Adipose tissue (tissue), 3 donors: ENCODE measurements around the gene GALNT3. TPM values are rescaled to one million over a fixed set of nuclear protein-coding genes. Genes with fewer than 3 reads are reported as not detected.

Experiments used
- H3K27ac ChIP-seq: one replicate; pipeline ENCODE4 v1.5.1; 2013; ENCODE audit warnings: low read depth, low read length
- WGBS, 3 donors: extraction: QIAGEN DNeasy Blood & Tissue Kit; methylation state at CpG; one replicate each; pipeline ENCODE4 v1.1.7; 2013; 5-methylcytosine and 5-hydroxymethylcytosine counted together
- polyA plus RNA-seq, 3 donors: library from polyadenylated mRNA; stranded (reverse); fragments of 200-250 nt; gene quantifications; one replicate each; pipeline ENCODE4 v1.2.3, GENCODE V29; 2013
- donor health status: healthy with polysubstance abuse.
- donor health status: Bipolar disorder and iron deficiency.
- donor health status: healthy.

GALNT3 gene
- polyA plus RNA-seq, 3 donors: 1.0 to 14.9 (median 2.4) TPM

DNA sequence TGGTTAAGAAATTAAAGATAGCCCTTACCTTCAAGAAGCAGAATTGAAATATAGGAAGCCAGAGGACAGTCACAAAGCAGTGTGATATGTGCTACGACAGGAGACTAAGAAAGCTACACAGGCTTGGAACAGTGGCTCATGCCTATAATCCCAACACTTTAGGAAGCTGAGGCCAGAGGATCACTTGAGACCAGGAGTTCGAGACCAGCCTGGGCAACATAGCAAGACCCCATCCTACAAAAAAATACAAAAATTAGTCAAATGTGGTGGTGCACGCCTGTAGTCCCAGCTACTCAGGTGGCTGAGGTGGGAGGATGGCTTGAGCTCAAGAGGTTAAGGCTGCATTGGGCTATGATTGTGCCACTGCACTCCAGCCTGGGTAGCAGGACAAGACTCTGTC, 21.9 kb downstream of the GALNT3 start:
- WGBS, 3 donors: 91 to 98% (median 94%) methylated on average over 3 of the region's 3 CpGs
- H3K27ac ChIP-seq: no peak overlapping the region

DNA sequence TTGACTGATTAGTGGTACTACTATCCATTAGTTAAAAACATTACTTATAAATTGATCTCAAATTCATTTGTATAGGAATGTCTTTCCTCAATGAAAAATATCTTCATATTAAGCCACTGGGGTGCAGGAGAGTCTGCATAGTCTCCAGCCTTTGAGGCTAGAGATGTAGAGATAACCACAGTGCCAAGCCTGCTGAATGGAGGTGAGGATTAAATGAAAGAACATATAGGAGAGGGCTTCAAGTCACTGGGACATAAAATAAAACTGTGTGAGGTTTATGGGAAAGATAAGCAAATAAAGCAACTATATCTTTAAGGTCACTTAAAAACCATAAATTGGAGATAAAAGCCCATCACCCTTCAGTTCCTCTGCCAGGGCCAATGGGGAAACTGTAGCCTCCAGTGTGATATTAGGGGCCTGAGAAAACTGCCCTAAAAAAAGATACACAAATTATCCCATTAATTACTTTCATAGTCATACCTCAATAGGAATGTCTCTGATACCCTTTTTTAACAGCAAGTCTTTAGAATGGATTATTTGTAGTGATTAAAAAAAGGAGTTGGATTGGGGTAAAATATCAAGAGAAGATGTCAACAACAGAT, 27.6 kb downstream of the GALNT3 start:
- H3K27ac ChIP-seq: no peak overlapping the region

DNA sequence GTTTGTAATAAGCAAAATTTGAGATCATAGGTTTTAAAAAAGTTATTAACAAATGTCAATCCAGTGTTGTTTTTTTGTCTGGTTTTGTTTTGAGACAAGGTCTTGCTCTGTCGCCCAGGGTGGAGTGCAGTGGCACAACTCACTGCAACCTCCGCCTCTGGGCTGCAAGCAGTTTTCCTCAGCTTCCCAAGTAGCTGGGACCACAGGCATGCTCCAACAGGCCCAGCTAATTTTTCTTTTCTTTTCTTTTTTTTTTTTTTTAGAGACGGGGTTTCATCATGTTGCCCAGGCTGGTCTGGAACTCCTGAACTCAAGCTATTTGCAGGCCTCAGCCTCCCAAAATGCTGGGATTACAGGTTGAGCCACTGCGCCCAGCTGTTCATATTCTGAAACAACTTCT, 31.3 kb downstream of the GALNT3 start:
- 91% methylated on average over 4 of the region's 4 CpGs for WGBS, 3 donors
- H3K27ac ChIP-seq: no peak overlapping the region

DNA sequence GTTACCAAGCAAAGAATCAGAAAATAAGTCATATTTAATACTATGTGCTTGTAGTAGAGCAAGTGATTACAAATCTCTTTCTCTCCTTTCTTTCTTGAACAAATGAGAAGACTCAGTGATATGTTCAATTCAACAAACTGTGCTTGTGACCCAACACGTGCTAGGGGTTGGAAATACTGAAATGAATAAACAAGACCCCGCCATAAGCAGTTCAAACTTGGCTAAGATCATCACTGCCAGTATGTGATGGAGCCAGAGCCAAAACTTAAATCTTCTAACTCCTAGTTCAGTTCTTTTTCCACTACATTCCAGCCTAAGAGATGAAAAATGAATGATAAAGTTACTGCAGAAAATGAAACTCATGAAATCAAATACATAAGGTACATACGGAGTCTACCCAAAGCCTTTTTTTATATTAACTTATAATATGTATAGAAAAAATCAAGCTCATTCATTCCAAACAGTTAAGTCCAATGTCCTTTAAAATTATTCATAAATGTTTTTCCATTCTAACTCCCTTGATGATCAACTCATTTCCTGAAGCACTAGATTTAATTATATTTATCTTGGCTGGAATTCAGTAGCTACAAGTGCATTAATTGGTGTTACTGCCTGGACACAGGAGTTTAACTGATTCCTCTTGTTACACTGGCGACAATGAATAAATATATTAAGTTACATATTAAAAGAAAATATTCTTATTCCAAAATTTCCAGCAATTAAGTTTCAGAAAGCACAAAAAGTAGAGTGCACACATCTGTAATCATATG, 36.0 kb downstream of the GALNT3 start:
- H3K27ac ChIP-seq: no peak overlapping the region
- WGBS, 3 donors: 54 to 62% (median 62%) methylated on average over 4 of the region's 4 CpGs

DNA sequence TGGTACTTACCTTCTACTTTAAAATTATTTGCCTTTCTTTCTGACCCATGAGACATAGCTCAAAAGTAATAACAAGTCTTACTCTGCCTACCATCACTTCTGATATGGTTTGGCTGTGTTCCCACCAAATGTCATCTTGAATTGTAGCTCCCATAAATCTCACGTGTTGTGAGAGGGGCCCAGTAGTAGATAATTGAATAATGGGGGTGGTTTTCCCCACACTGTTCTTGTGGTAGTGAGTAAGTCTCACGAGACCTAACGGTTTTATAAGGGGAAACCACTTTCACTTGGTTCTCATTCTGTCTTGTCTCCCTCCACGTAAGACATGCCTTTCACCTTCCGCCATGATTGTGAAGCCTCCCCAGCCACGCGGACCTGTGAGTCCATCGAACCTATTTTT, 47.5 kb downstream of the GALNT3 start:
- H3K27ac ChIP-seq: no peak overlapping the region
- WGBS, 3 donors: 88 to 94% (median 89%) methylated on average over 8 of the region's 8 CpGs

DNA sequence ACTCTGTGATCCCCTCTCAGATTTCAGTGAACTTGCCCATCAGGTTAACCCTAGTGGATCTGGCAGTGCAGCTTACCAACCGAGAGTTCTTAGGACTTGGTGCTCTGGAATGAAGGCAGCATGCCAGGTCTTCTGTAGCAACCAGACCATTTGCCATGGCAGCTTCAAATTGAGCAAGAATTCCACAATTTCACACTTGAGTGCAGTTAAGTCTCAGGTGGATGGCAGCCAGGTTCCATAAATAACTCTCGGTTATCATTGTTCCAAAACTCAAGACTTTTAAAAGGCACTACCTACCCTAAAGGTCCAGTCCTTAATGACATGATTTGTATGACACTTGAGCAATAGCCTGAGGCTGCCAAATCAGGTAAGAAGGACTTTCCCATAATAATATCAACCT, 48.1 kb downstream of the GALNT3 start:
- WGBS, 3 donors: 63 to 76% (median 65%) methylated on average over 2 of the region's 2 CpGs
- no peak overlapping the region for H3K27ac ChIP-seq

DNA sequence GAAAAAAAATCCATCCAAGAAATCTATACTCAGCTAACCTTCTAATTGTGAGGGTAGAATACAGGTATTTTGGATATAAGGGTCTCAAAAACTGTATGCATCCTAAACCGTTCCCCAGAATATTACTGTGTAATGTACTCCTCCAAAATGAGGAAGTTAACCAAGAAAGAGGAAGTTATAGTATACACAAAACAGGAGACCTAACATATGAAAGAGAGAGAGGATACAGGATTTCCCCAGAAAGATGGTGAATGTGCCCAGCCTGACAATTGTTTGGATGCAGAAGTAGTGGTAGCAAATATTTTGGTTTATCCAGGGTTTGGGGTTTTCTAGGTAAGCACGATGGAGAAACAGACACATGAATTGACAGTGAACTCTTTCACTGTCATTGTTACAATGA, 50.6 kb downstream of the GALNT3 start:
- 38 to 78% (median 48%) methylated on average over 2 of the region's 2 CpGs for WGBS, 3 donors
- no peak overlapping the region for H3K27ac ChIP-seq

DNA sequence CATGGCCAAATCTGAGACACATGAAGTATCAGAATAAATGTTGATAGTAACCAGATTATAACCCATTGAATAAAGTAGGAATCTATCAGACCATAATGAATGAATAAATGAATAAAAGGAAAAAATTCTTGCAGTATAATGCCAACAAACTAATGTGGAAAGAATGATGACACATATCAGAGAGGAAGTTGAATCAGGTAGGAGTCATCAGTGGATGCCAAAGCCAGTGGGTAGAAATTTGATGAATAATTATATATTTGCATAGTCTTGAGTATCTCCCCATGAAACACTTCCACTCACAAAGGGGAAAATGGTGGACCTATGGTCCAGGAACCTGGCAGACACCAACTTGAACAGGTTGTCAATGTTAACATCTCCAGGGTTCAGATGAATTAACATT, 68.6 kb downstream of the GALNT3 start:
- no peak overlapping the region for H3K27ac ChIP-seq

DNA sequence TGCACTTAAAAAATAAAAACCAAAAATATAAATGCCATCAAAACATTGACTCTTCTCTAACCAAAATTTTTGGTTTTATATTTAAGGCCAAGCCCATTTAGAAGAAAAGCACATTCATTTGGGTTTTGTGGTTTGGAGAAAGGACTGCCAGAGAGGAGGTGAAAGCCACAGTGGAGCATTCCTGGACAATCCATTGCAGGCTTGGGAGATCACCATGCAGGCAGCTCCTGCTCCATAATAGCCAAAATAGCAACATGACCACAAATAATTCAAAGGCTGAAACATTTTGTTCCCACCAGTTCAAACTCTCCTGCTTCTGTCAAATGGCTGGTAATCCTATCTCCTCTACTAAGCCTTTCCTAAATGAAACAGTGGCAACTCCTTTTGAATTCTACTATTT, 73.5 kb downstream of the GALNT3 start:
- H3K27ac ChIP-seq: no peak overlapping the region

DNA sequence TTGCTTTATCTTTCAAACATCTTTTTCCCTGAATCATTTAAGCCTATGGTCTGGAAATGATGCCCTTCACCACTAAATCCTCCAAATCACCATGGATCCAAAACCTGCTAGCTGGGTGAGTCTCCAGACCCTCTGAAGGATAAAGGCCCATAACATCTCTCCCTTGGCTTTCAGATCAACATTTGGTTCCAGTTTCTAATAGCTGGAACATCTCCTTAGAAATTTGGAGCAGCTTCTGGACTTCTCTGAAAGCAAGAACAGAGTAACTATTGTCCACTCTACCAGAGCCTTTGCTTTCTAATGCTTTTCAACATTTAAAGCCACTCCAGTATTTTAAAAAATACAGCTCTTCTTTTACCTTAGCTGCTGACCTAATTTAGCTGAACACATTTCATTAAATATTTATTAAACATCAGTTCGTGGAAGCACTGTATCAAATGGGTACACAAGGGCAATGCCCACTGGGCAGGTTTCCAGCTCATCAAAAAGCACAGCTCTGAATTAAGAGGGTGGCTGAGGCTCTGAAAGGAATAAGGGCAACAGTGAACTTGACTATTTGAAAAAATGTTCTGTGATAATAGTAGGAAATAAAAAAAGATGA, 75.3 kb downstream of the GALNT3 start:
- WGBS, 3 donors: 19 to 68% (median 60%) methylated on average over 1 of the region's 1 CpG
- no peak overlapping the region for H3K27ac ChIP-seq

DNA sequence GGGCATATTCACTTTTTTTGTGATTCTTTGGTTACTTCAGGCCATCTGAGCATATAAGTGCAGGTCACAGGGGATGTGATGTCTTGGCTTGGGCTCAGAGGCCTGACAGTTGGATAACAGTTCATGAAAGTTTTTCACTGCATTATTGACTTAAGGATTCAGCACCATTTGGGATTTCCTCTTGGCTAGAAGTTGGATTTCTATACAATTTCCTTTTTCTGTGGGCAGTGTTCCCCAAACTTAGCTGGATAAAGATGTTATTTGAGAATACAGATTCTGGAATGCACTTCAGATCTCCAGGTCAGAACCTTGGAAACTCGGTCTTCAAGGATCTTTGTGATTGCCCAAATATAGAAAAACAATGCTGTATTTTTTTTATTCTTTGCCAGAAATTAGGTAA, 78.0 kb downstream of the GALNT3 start:
- WGBS, 3 donors: 45 to 68% (median 68%) methylated on average over 1 of the region's 1 CpG

DNA sequence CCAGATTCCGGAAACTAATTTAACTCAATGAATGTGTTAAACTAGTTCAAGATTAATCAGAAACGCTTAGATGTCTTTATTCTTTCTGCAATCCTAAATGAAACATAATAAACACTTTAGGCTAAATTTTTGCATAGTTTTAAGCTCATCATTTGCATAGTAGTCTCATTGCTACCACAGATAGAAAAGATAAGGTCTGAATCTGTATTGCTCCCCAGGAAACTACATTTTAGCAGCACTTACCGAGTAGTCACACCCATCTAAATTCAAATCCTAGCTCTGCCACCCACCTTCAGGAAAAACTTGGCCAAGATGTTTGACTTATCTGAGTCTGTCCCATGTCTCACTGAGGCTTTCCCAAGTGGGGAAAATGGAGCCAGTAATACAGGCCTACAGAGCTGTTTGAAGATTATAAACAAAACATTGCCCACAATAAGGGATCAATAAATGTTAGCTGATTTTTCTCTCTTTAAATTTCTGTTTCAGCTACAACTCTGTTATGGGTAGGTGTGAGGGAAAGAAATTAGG, 87.0 kb downstream of the GALNT3 start:
- H3K27ac ChIP-seq: no peak overlapping the region
- 81 to 83% (median 81%) methylated on average over 3 of the region's 3 CpGs for WGBS, 3 donors

More for the DNA sequence above, 78.0 kb downstream of the GALNT3 start:
- no peak overlapping the region for H3K27ac ChIP-seq

GRCh38 chr2:165701147-165701546, 92.9 kb downstream of the GALNT3 start:
- no peak overlapping the region for H3K27ac ChIP-seq
- WGBS, 3 donors: 74 to 79% (median 79%) methylated on average over 6 of the region's 6 CpGs

DNA sequence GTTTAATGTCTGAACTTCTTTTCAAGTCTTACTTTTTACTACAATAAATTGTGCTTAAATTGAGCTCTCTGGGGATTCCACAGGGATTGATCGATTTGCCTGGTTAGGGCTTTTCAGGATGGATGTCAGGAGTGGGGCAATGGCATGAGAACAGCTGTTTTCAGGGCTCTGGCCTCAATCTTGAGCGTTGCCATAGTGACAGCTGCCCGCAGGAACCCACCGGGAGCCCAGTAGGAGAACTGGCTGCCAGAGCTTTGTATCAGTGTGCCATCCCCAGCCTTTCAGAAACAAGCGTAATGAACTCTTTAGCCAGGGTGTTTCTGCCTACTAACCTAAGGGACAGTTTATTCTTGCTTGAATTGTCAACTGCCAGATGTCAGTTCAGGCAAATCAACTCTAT, 93.5 kb downstream of the GALNT3 start:
- H3K27ac ChIP-seq: no peak overlapping the region
- 67 to 82% (median 79%) methylated on average over 5 of the region's 5 CpGs for WGBS, 3 donors

- no peak overlapping the region for H3K27ac ChIP-seq
- 75 to 93% (median 78%) methylated on average over 2 of the region's 2 CpGs for WGBS, 3 donors
Measured at GRCh38 chr2:165699946-165700345, 94.1 kb downstream of the GALNT3 start.

GRCh38 chr2:165698444-165698884, 95.6 kb downstream of the GALNT3 start:
- WGBS, 3 donors: 0 to 3% (median 2%) methylated on average over 4 of the region's 4 CpGs
- H3K27ac ChIP-seq: no peak overlapping the region

GRCh38 chr2:165697748-165698443, 96.2 kb downstream of the GALNT3 start:
- H3K27ac ChIP-seq: no peak overlapping the region
- 77 to 92% (median 91%) methylated on average over 4 of the region's 4 CpGs for WGBS, 3 donors
